DND-41 (cell line): ENCODE measurements around the gene GOLPH3L.
"Not testable (repeated sequence)": the region's sequence is repeated elsewhere in the genome, so short reads cannot be mapped to it uniquely, and the experiment has no call there.

Experiments used
- ATAC-seq: fragments of 200-7000 bp; cut with Tn5 transposase; 3 replicates; pipeline ENCODE4 v1.9.1; 2021; ENCODE audit warnings: low read depth; ENCODE audit not compliant: insufficient read depth
- DNase-seq: peaks from one replicate; pipeline ENCODE4 v3.0.0-alpha.2; 2020
- H2AFZ ChIP-seq: 2 replicates; pipeline ENCODE4 v1.6.0; 2012; ENCODE audit warnings: low read depth, low read length
- H3K27ac ChIP-seq: 2 replicates; pipeline ENCODE4 v1.5.1; 2012; ENCODE audit warnings: low read length, inconsistent platforms
- H3K27me3 ChIP-seq: fragments of 200-600 bp; sonication (generic); 2 replicates; pipeline ENCODE4 v1.6.0; 2012; ENCODE audit warnings: low read length, mild to moderate bottlenecking, inconsistent platforms; ENCODE audit not compliant: insufficient read depth, poor library complexity
- H3K36me3 ChIP-seq: 2 replicates; pipeline ENCODE4 v1.5.1; 2012; ENCODE audit warnings: low read length, inconsistent platforms; ENCODE audit not compliant: insufficient read depth
- H3K4me1 ChIP-seq: 2 replicates; pipeline ENCODE4 v1.5.1; 2012; ENCODE audit warnings: mild to moderate bottlenecking, low read length; ENCODE audit not compliant: insufficient read depth
- H3K4me2 ChIP-seq: 2 replicates; pipeline ENCODE4 v1.6.0; 2012; ENCODE audit warnings: mild to moderate bottlenecking, moderate library complexity, low read length, inconsistent platforms; ENCODE audit not compliant: insufficient read depth
- H3K4me3 ChIP-seq, 2 experiments: fragments of 200-600 bp in 1 of 2; shearing (Covaris generic) in 1 of 2; 2 replicates each; pipeline ENCODE4 v1.5.1; 2012 to 2016; ENCODE audit warnings: inconsistent platforms in 2 of 2, low read length in 2 of 2, mild to moderate bottlenecking in 2 of 2, low read depth in 1 of 2, moderate library complexity in 1 of 2
- H3K79me2 ChIP-seq: 2 replicates; pipeline ENCODE4 v1.6.0; 2012; ENCODE audit warnings: low read length, inconsistent platforms; ENCODE audit not compliant: insufficient read depth
- H3K9ac ChIP-seq: 2 replicates; pipeline ENCODE4 v1.6.0; 2012; ENCODE audit warnings: low read depth, mild to moderate bottlenecking, inconsistent platforms, low read length, moderate library complexity
- H3K9me3 ChIP-seq: 2 replicates; pipeline ENCODE4 v1.5.1; 2012; ENCODE audit warnings: low read length, moderate library complexity, mild to moderate bottlenecking, inconsistent platforms; ENCODE audit not compliant: insufficient read depth, severe bottlenecking
- H4K20me1 ChIP-seq: 2 replicates; pipeline ENCODE4 v1.6.0; 2012; ENCODE audit warnings: low read length; ENCODE audit not compliant: insufficient read depth
- CTCF ChIP-seq: IDR thresholded peaks from 2 replicates; pipeline ENCODE4 v1.5.1; 2012; ENCODE audit warnings: borderline replicate concordance, low read length, moderate library complexity, mild to moderate bottlenecking; ENCODE audit not compliant: poor library complexity, severe bottlenecking; ENCODE audit errors: extremely low read depth
- EZH2 ChIP-seq: IDR thresholded peaks from 3 replicates; pipeline ENCODE4 v1.6.1; 2012; ENCODE audit warnings: borderline replicate concordance, low read depth, mild to moderate bottlenecking, moderate library complexity, low read length, inconsistent platforms; ENCODE audit not compliant: severe bottlenecking

The GOLPH3L gene

GRCh38 chr1:150610576-150610975, 86.4 kb downstream of the GOLPH3L start:
- no peak for DNase-seq
- TF ChIP-seq CTCF (no peak), EZH2 (no peak)

GRCh38 chr1:150609732-150610131, 87.2 kb downstream of the GOLPH3L start:
- DNase-seq (no peak), ATAC-seq (no peak)
- no peaks in the 10 kb centered on the region for H3K4me1 ChIP-seq
- H3K9me3 ChIP-seq: no peaks in the 10 kb centered on the region
- H3K36me3 ChIP-seq: peaks cover 30% of the 10 kb centered on the region
- no peak overlapping the region for H3K9ac ChIP-seq
- no peaks in the 10 kb centered on the region for H4K20me1 ChIP-seq
- H3K79me2 ChIP-seq: 0 out of 2 replicates have a peak, but pooled peaks cover 3% of the 10 kb centered on the region
- TF ChIP-seq CTCF: no peak
- TF ChIP-seq EZH2: no peak
- no peak overlapping the region for H2AFZ ChIP-seq
- H3K4me2 ChIP-seq: no peak overlapping the region
- H3K4me3 ChIP-seq: no peak overlapping the region
- H3K27ac ChIP-seq: no peak overlapping the region
- H3K27me3 ChIP-seq: no peaks in the 10 kb centered on the region

More at GRCh38 chr1:150610576-150610975, 86.4 kb downstream of the GOLPH3L start:
- no peak overlapping the region for H3K4me2 ChIP-seq
- no peaks in the 10 kb centered on the region for H3K27me3 ChIP-seq
- H2AFZ ChIP-seq: no peak overlapping the region
- H3K36me3 ChIP-seq: peaks cover 35% of the 10 kb centered on the region
- H3K4me3 ChIP-seq: no peak overlapping the region
- no peak overlapping the region for H3K27ac ChIP-seq
- no peaks in the 10 kb centered on the region for H4K20me1 ChIP-seq
- 0 out of 2 replicates have a peak, but pooled peaks cover 3% of the 10 kb centered on the region for H3K79me2 ChIP-seq
- H3K9ac ChIP-seq: no peak overlapping the region
- no peak for ATAC-seq
- no peaks in the 10 kb centered on the region for H3K4me1 ChIP-seq
- no peaks in the 10 kb centered on the region for H3K9me3 ChIP-seq

GRCh38 chr1:150606463-150607142, 90.4 kb downstream of the GOLPH3L start:
- Histone ChIP-seq H3K27me3 (no peaks in the 10 kb centered on the region), H3K4me2 (no peak overlapping the region), H3K27ac (no peak overlapping the region), H3K79me2 (0 out of 2 replicates have a peak, but pooled peaks cover 3% of the 10 kb centered on the region), H3K4me3 (no peak overlapping the region), H3K36me3 (peaks cover 16% of the 10 kb centered on the region), H2AFZ (no peak overlapping the region), H4K20me1 (no peaks in the 10 kb centered on the region), H3K9ac (no peak overlapping the region), H3K9me3 (no peaks in the 10 kb centered on the region), H3K4me1 (no peaks in the 10 kb centered on the region)
- no peak for DNase-seq
- TF ChIP-seq CTCF (no peak), EZH2 (no peak)
- ATAC-seq: no peak

- H3K9me3 ChIP-seq, H3K27ac ChIP-seq, H3K4me3 ChIP-seq, H3K27me3 ChIP-seq, H3K4me1 ChIP-seq, H2AFZ ChIP-seq, DNase-seq, H3K79me2 ChIP-seq, H3K9ac ChIP-seq, H3K4me2 ChIP-seq, H4K20me1 ChIP-seq, ATAC-seq: not testable (repeated sequence)
- peaks cover 12% of the 10 kb centered on the region for H3K36me3 ChIP-seq
Observed at GRCh38 chr1:150605451-150605731, 91.6 kb downstream of the GOLPH3L start.
